Ramos (cell line): ENCODE results near the gene SELP.
"Not testable (repeated sequence)": the region's sequence is repeated elsewhere in the genome, so short reads cannot be mapped to it uniquely, and the experiment has no call there.

ENCODE experiments used
- in situ Hi-C: fragments of 300-500 bp; cut with MboI; formaldehyde crosslinking; loops from one replicate; pipeline ENCODE4 v1.14.3; 2022; ENCODE audit warnings: low sequenced_read_pairs; ENCODE audit not compliant: unreplicated experiment

Gene SELP

GRCh38 chr1:169630006-169630405, at the start of gene SELP:
TSS of gene SELP (minus strand) at chr1:169630124. CDS start at chr1:169630074, 50 bp downstream.
- in situ Hi-C loops: no loop called here

DNA sequence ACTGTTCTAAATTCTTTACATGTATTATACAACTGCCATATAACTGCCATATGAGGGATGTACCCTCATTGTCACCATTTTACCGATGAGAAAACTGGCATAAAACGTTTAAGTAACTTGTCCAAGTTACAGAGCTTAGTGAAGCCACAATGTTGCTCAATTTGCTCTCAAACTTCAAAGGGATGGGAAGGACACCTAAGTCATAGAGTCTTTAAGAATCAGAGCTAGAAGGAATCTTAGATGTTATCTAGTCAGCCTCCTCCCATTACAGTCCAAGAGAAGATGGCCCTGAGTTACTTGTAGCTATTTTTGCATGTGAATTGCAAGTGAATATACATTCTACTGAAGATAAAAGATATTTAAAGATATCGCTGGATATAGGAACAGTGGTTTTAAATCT, 49.8 kb upstream of the SELP start:
- in situ Hi-C loops: no loop called here

GRCh38 chr1:169676001-169676400, 46.1 kb upstream of the SELP start:
- in situ Hi-C loops: no loop called here

- in situ Hi-C loops: no loop called here
These were observed 40.9 kb upstream of the SELP start for GRCh38 chr1:169670836-169671235.

DNA sequence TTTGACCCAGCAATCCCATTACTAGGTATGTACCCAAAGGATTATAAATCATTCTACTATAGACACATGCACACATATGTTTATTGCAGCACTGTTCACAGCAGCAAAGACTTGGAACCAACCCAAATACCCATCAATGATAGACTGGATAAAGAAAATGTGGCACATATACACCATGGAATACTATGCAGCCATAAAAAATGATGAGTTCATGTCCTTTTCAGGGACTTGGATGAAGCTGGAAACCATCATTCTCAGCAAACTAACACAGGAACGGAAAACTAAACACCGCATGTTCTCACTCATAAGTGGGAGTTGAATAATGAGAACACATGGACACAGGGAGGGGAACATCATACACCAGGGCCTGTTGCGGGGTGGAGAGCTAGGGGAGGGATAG, 40.3 kb upstream of the SELP start:
- in situ Hi-C loops: not testable (repeated sequence)

GRCh38 chr1:169667699-169668596, 38.0 kb upstream of the SELP start:
- in situ Hi-C loops: not testable (repeated sequence)

DNA sequence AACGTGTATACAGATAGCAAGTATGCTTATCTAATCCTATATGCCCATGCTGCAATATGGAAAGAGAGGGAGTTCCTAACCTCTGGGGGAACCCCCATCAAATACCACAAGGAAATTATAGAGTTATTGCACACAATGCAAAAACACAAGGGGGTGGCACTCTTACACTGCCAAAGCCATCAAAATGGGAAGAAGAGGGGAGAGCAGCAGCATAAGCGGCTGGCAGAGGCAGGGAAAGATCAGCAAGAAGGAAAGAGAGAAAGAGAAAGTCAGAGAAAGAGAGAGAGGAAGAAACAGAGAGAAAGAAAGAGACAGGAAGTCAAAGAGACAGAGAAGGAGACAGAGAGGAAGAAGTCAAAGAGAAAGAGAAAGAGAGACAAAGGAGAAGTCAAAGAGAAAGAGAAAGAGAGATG, 37.3 kb upstream of the SELP start:
- in situ Hi-C loops: not testable (repeated sequence)

GRCh38 chr1:169662680-169663079, 32.8 kb upstream of the SELP start:
- in situ Hi-C loops: not testable (repeated sequence)

- in situ Hi-C loops: not testable (repeated sequence)
These were observed 31.1 kb upstream of the SELP start for GRCh38 chr1:169661066-169661465.

- in situ Hi-C loops: not testable (repeated sequence)
These were observed 28.9 kb upstream of the SELP start for GRCh38 chr1:169658777-169659176.

GRCh38 chr1:169653873-169654272, 23.9 kb upstream of the SELP start:
- in situ Hi-C loops: no loop called here

DNA sequence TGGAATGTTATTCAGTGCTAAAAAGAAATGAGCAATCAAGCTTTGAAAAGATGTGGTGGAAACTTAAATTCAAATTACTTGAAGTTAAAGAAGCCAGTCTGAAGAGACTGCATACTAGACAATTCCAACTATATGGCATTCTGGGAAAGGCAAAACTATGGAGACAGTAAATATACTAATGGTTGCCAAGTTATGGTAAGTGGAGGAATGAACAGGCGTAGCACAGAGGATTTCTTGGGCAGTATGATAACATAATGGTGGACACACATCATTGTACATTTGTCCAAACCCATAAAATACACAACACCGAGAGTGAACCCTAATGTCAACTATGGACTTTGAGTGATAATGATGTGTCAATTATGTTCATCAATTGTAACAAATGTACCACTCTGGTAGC, 21.1 kb upstream of the SELP start:
- in situ Hi-C loops: no loop called here

DNA sequence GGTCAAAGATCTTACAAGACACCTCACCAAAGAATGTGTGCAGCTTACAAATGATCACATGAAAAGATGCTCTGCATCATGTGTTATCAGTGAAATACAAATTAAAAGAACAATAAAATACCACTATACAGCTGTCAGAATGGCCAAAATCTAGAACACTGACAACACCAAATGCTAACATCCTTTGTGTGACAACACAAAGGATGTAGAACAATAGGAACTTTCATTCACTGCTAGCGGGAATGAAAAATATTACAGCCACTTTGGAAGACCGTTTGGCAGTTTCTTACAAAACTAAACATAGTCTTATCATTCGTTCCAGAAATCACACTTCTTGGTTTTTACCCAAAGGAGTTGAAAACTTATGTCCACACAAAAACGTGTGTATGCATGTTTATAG, 20.6 kb upstream of the SELP start:
- in situ Hi-C loops: no loop called here

- in situ Hi-C loops: no loop called here
These were observed 18.8 kb upstream of the SELP start for GRCh38 chr1:169648709-169649108.

DNA sequence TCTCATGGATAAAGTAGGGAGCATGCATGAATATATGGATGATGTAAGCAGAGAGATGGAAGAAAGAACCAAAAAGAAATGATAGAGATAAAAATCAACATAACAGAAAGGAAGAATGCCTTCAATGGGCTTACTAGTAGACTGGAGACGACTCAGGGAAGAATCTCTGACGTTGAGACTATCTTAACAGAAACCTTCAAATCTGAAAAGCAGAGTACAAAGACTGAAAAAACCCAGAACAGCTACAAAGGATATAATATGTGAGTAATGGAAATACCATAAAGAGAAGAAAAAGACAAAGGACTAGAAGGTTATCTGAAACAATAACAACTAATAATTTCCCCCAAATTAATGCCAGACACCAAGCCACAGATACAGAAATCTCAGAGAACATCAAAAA, 18.3 kb upstream of the SELP start:
- in situ Hi-C loops: no loop called here

DNA sequence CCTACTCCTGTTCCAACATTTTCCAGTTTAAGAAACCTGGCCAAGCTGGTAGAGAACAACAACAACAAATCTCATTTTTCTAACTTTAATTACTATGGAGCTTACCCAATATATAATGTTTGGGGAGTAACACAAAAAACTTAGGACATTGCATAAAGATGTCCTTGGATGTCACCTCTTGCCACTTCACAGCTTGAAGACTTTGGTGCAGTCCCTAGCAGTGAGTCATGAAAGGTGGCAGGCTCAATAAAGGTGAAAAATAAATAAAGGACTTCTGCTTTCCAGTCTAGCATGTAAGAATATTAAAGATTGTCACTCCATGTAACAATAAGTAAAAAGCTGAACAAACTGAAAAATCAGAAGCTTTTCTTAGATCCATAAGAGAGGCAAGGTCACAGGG, 17.6 kb upstream of the SELP start:
- in situ Hi-C loops: no loop called here

DNA sequence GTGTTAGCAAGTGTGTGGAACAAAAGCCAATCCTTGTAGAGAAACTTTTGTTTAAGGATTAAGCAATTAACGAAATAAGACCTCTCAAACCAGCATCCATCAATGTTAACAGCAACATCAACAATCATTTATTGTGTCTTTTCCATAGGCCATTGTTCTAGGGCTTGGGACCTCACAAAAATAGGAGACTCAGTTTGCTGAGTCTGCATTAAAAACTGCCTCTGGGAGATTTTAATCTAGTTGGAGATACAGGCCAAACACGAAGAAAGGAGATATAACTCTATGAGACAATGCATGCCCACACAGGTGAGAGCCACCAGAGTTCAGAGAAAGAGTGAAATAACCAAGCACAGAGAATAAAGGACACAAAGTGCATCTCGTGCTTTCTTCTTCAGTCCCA, 14.4 kb upstream of the SELP start:
- in situ Hi-C loops: no loop called here

GRCh38 chr1:169634877-169635276, 5.0 kb upstream of the SELP start:
- in situ Hi-C loops: no loop called here

DNA sequence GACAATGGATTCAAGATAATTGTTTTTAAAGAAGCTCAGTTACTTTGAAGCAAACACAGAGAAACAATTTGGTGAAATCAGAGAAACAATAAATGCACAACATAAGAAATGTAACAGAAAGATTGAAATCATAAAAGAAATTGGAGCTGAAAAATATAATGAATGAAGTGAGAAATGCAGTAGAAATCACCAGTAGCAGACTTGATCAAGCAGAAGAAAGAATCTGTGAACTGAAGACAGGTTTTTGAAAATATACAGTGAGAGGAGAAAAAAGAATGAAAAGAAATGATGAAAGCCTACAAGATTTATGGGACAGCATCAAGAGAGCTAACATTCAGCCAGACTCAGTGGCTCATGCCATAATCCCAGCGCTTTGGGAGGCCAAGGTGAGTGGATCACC, 4.2 kb upstream of the SELP start:
- in situ Hi-C loops: no loop called here

DNA sequence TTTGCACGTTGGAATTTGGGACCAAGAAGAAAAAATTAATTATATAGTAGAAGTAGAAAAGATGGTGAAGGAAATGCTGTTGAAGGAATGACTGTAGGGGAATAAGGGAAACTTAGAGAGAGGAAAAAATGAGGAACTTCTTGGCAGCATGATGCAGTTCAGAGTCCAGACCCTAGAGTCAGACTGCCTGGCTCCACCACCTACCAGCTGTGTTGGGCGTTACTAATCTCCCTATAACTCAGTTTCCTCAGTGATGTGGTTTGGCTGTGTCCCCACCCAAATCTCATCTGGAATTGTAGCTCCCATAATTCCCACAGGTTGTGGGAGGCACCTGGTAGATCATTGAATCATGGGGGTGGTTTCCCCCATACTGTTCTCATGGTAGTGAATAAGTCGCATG, 1.3 kb upstream of the SELP start:
- in situ Hi-C loops: no loop called here

DNA sequence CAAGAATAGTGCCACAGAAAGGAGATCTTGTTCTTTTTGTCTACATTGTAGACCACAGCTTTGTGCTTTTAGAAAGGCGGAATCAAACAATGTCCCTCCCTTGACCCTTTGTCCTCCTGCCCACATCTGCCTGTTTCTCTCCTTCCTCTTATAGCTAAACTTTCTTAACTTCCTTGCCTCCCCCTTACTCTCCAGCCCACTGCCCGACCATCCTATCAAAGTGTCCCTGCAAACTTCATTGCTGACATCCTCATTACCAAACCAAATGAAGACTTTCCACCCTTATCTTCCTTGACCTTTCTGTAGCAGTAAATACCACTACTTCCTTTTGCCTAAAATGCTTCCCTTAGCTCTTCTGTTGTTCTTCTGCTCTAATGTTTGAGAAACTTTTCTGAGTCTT, 5.0 kb downstream of the SELP start:
- in situ Hi-C loops: no loop called here

- in situ Hi-C loops: no loop called here
These were observed 5.8 kb downstream of the SELP start for GRCh38 chr1:169624122-169624521.
